Karpas-422 (cell line): ENCODE results near the gene TRAPPC10. TPM values are rescaled to one million over a fixed set of nuclear protein-coding genes. Genes with fewer than 3 reads are reported as not detected.

Source experiments
- DNase-seq: peaks from one replicate; pipeline ENCODE4 v3.0.0-alpha.2; 2015
- H2AFZ ChIP-seq: fragments of 200-600 bp; sonication (generic); 2 replicates; pipeline ENCODE4 v1.6.1; 2014; ENCODE audit warnings: antibody characterized with exemption, low read length, mixed read lengths
- H3K27ac ChIP-seq: fragments of 200-600 bp; sonication (generic); 2 replicates; pipeline ENCODE4 v1.5.1; 2014; ENCODE audit warnings: mild to moderate bottlenecking, low read length, moderate library complexity
- H3K27me3 ChIP-seq: fragments of 200-600 bp; sonication (generic); 2 replicates; pipeline ENCODE4 v1.6.1; 2014; ENCODE audit warnings: low read length, mixed read lengths
- H3K36me3 ChIP-seq: fragments of 200-600 bp; sonication (generic); 2 replicates; pipeline ENCODE4 v1.6.1; 2014; ENCODE audit warnings: low read length, mixed read lengths; ENCODE audit not compliant: insufficient read depth
- H3K4me1 ChIP-seq: fragments of 200-600 bp; sonication (generic); 2 replicates; pipeline ENCODE4 v1.6.1; 2014; ENCODE audit warnings: mild to moderate bottlenecking, low read length, mixed read lengths
- H3K4me2 ChIP-seq: fragments of 200-600 bp; sonication (generic); 2 replicates; pipeline ENCODE4 v1.6.1; 2014; ENCODE audit warnings: low read length, low read depth, mild to moderate bottlenecking; ENCODE audit not compliant: poor library complexity, severe bottlenecking
- H3K4me3 ChIP-seq: fragments of 200-600 bp; sonication (generic); 2 replicates; pipeline ENCODE4 v1.5.1; 2014; ENCODE audit warnings: mild to moderate bottlenecking, antibody characterized with exemption, low read length, mixed read lengths
- H3K79me2 ChIP-seq: fragments of 200-600 bp; sonication (generic); 2 replicates; pipeline ENCODE4 v1.6.1; 2014; ENCODE audit warnings: mild to moderate bottlenecking, low read length, mixed read lengths
- H3K9ac ChIP-seq: fragments of 200-600 bp; sonication (generic); 2 replicates; pipeline ENCODE4 v1.6.0; 2014; ENCODE audit warnings: low read length
- H3K9me2 ChIP-seq: fragments of 200-600 bp; sonication (generic), shearing (Covaris generic); replicated peaks from 2 replicates; pipeline ENCODE4 v1.6.0; 2014; ENCODE audit warnings: mild to moderate bottlenecking, low read length, moderate library complexity; ENCODE audit not compliant: insufficient read depth
- H3K9me3 ChIP-seq: fragments of 300-700, 200-600 bp; sonication (generic); 2 replicates; pipeline ENCODE4 v1.6.1; 2014; ENCODE audit warnings: low read length, mixed read lengths
- H4K20me1 ChIP-seq: fragments of 200-600 bp; sonication (generic); 2 replicates; pipeline ENCODE4 v1.6.1; 2014; ENCODE audit warnings: mild to moderate bottlenecking, antibody characterized with exemption, low read length, low read depth; ENCODE audit not compliant: insufficient read depth
- total RNA-seq: library from RNA; depleted of rRNA; stranded (reverse); fragments of >200 nt; shearing (Covaris generic); gene quantifications from 2 replicates; pipeline ENCODE4 v1.2.3, GENCODE V29; 2014; ENCODE audit warnings: low replicate concordance

TRAPPC10 gene
- total RNA-seq, 1 experiment from 2014 or later: 40.3 TPM

- no peak for DNase-seq
Observed at GRCh38 chr21:44074315-44074958, 62.3 kb downstream of the TRAPPC10 start.

DNA sequence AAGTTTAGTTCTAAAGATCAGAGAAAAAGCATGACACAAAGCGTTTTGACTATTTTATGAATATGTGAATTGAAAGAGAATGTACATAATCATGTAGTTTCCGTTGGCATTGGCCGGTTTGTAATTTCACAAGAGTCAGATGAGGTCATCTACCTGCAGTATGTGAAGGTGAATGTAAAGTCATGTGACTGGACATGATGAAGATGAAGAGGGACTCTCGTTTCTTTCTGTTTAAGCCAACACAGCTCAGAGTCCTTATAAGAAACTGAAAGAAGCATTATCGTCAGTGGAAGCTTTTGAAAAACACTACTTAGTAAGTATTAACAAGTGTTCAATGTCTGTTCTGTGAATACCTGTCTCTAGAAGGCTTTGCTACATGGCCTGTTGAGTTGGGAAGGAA, 64.2 kb downstream of the TRAPPC10 start:
- Histone ChIP-seq H3K36me3 (peaks cover 41% of the 10 kb centered on the region), H3K9me2 (no peaks in the 10 kb centered on the region), H3K79me2 (peaks cover 8% of the 10 kb centered on the region), H3K4me2 (no peak overlapping the region), H3K27me3 (no peaks in the 10 kb centered on the region), H3K4me1 (no peaks in the 10 kb centered on the region), H2AFZ (no peak overlapping the region), H3K4me3 (no peak overlapping the region), H3K9me3 (no peaks in the 10 kb centered on the region), H3K9ac (no peak overlapping the region), H3K27ac (no peak overlapping the region), H4K20me1 (peaks cover 6% of the 10 kb centered on the region; the same call in 1 of the 2 replicates)
- DNase-seq: no peak

More at GRCh38 chr21:44074315-44074958, 62.3 kb downstream of the TRAPPC10 start:
- Histone ChIP-seq H3K9ac (no peak overlapping the region), H3K27ac (no peak overlapping the region), H3K36me3 (peaks cover 36% of the 10 kb centered on the region), H3K4me3 (no peak overlapping the region), H3K9me2 (no peaks in the 10 kb centered on the region), H2AFZ (no peak overlapping the region), H3K79me2 (peaks cover 25% of the 10 kb centered on the region), H4K20me1 (peaks cover 6% of the 10 kb centered on the region; the same call in 1 of the 2 replicates), H3K9me3 (no peaks in the 10 kb centered on the region), H3K27me3 (no peaks in the 10 kb centered on the region), H3K4me2 (no peak overlapping the region), H3K4me1 (no peaks in the 10 kb centered on the region)

GRCh38 chr21:44078411-44078981, 66.4 kb downstream of the TRAPPC10 start:
- H3K9me2 ChIP-seq: no peaks in the 10 kb centered on the region
- no peaks in the 10 kb centered on the region for H3K9me3 ChIP-seq
- H4K20me1 ChIP-seq: peaks cover 6% of the 10 kb centered on the region; the same call in 1 of the 2 replicates
- H3K4me3 ChIP-seq: no peak overlapping the region
- no peaks in the 10 kb centered on the region for H3K4me1 ChIP-seq
- H3K79me2 ChIP-seq: 0 out of 2 replicates have a peak, but pooled peaks cover 2% of the 10 kb centered on the region
- H3K27ac ChIP-seq: no peak overlapping the region
- H2AFZ ChIP-seq: no peak overlapping the region
- H3K27me3 ChIP-seq: no peaks in the 10 kb centered on the region
- peaks cover 55% of the 10 kb centered on the region for H3K36me3 ChIP-seq
- no peak overlapping the region for H3K9ac ChIP-seq
- DNase-seq: no peak
- no peak overlapping the region for H3K4me2 ChIP-seq

- H3K4me3 ChIP-seq: no peak overlapping the region
- no peaks in the 10 kb centered on the region for H3K79me2 ChIP-seq
- H4K20me1 ChIP-seq: peaks cover 2% of the 10 kb centered on the region; the same call in 1 of the 2 replicates
- no peak overlapping the region for H3K4me2 ChIP-seq
- H3K9ac ChIP-seq: no peak overlapping the region
- H3K36me3 ChIP-seq: peaks cover 55% of the 10 kb centered on the region
- no peak overlapping the region for H3K27ac ChIP-seq
- H3K27me3 ChIP-seq: no peaks in the 10 kb centered on the region
- H2AFZ ChIP-seq: no peak overlapping the region
- H3K9me3 ChIP-seq: no peaks in the 10 kb centered on the region
- no peaks in the 10 kb centered on the region for H3K9me2 ChIP-seq
- no peaks in the 10 kb centered on the region for H3K4me1 ChIP-seq
- DNase-seq: no peak
Observed at GRCh38 chr21:44079446-44079845, 67.3 kb downstream of the TRAPPC10 start.

- H3K36me3 ChIP-seq: peaks cover 53% of the 10 kb centered on the region
Observed at GRCh38 chr21:44079846-44080245, 67.7 kb downstream of the TRAPPC10 start.

DNA sequence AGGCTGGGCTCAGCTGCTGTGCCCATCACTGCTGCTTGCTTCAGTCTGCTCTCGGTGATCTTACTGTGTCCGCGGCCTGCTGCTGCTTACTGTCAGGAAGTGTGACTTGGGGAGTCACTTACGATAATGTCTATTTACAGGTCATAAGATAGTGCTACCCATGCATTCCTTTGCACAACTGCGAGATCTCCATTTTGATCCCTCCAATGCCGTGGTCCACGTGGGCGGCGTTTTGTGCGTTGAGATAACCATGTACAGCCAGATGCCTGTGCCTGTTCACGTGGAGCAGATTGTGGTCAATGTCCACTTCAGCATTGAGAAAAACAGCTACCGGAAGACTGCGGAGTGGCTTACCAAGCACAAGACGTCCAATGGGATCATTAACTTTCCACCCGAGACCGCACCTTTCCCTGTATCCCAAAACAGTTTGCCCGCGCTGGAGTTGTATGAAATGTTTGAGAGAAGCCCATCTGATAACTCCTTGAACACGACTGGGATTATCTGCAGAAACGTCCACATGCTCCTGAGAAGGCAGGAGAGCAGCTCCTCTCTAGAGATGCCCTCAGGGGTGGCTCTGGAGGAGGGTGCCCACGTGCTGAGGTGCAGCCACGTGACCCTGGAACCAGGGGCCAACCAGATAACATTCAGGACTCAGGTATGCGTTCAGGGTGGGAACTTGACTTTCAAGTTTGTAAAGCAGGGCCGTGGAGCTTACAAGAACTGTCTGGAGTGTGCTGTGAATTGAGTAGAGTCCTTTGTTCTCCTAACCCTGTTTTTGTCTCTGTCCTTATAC, 70.7 kb downstream of the TRAPPC10 start:
- Histone ChIP-seq H3K27ac (no peak overlapping the region), H3K9ac (no peak overlapping the region), H3K79me2 (no peaks in the 10 kb centered on the region), H3K27me3 (no peaks in the 10 kb centered on the region), H3K9me2 (no peaks in the 10 kb centered on the region), H3K9me3 (no peaks in the 10 kb centered on the region), H2AFZ (no peak overlapping the region), H3K36me3 (peaks cover 40% of the 10 kb centered on the region; the same call in 1 of the 2 replicates), H3K4me3 (no peak overlapping the region), H3K4me1 (no peaks in the 10 kb centered on the region), H3K4me2 (no peak overlapping the region), H4K20me1 (0 out of 2 replicates have a peak, but pooled peaks cover 2% of the 10 kb centered on the region)
- no peak for DNase-seq

More at GRCh38 chr21:44079846-44080245, 67.7 kb downstream of the TRAPPC10 start:
- no peak overlapping the region for H2AFZ ChIP-seq
- no peak overlapping the region for H3K27ac ChIP-seq
- no peaks in the 10 kb centered on the region for H3K27me3 ChIP-seq
- no peak for DNase-seq
- H3K4me1 ChIP-seq: no peaks in the 10 kb centered on the region
- no peaks in the 10 kb centered on the region for H3K9me3 ChIP-seq
- no peak overlapping the region for H3K9ac ChIP-seq
- no peaks in the 10 kb centered on the region for H3K79me2 ChIP-seq
- H3K9me2 ChIP-seq: no peaks in the 10 kb centered on the region
- no peak overlapping the region for H3K4me3 ChIP-seq
- no peak overlapping the region for H3K4me2 ChIP-seq
- 0 out of 2 replicates have a peak, but pooled peaks cover 2% of the 10 kb centered on the region for H4K20me1 ChIP-seq

DNA sequence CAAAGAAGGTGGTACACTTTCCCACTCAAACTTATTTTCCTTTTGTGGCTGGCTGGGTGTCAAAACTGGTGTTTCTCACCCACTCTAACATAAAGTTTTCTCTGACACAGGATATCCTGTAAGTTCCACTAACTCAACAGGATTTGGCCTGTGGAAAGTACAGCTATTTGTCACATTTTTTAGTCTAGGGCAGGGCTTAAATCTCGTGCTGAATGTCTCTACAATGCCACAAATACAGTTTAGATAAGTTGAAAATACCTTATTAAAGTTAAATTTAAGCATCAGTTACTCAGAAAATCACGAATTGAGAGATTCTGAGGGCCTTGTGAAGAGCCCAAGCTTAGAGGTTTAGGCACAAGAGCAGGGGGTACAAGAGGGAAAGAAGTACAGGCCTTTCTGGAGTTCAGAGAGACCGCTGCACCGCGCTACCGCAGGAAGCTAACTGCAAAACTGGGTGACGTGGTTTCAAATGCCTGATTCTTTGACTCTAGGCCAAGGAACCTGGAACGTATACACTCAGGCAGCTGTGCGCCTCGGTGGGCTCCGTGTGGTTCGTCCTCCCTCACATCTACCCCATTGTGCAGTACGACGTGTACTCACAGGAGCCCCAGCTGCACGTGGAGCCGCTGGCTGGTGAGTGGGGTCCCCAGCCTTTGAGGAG, 71.7 kb downstream of the TRAPPC10 start:
- H3K27ac ChIP-seq: no peak overlapping the region
- H3K4me3 ChIP-seq: no peak overlapping the region
- no peaks in the 10 kb centered on the region for H3K9me3 ChIP-seq
- H3K4me1 ChIP-seq: no peaks in the 10 kb centered on the region
- H3K36me3 ChIP-seq: peaks cover 35% of the 10 kb centered on the region; the same call in 1 of the 2 replicates
- no peak overlapping the region for H3K9ac ChIP-seq
- no peak overlapping the region for H2AFZ ChIP-seq
- H3K79me2 ChIP-seq: no peaks in the 10 kb centered on the region
- DNase-seq: no peak
- H4K20me1 ChIP-seq: 0 out of 2 replicates have a peak, but pooled peaks cover 2% of the 10 kb centered on the region
- H3K4me2 ChIP-seq: no peak overlapping the region
- H3K27me3 ChIP-seq: no peaks in the 10 kb centered on the region
- H3K9me2 ChIP-seq: no peaks in the 10 kb centered on the region
